HS-27A (cell line): ENCODE results near the gene NAPB.

Experiments
- DNase-seq: peaks from one replicate; pipeline ENCODE4 v3.0.0-alpha.2; 2012; ENCODE audit warnings: low read depth, missing footprints

NAPB gene

DNA sequence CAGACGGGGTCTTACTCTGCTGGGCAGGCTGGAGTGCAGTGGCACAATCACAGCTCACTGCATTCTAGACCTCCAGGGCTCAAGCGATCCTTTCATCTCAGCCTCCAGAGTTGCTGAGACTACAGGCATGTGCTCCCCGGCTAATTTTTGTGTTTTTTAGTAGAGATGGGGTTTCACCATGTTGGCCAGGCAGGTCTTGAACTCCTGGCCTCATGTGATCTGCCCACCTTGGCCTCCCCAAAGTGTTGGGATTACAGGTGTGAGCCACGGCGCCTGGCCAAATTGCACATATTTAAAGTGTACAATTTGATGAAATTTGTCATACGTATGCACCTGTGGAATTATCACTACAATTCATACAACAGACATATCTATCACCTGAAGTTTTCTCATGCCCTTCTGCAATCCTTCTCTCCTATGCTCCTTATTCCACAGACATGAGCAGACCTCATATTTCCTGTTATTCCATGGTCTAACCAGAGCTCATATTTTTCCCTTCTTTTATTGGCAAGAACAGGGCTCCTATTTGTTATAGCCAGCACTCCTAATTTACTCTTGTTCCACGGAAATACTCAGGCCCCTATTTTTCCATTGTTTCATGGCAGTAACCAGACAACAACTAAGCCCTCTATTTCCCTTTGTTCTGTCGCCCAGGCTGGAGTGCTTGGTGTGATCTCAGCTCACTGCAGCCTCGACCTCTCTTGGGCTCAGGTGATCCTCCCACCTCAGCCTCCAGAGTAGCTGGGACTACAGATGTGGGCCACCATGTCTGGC is 16.0 kb upstream of the NAPB start:
- DNase-seq = no peak

DNA sequence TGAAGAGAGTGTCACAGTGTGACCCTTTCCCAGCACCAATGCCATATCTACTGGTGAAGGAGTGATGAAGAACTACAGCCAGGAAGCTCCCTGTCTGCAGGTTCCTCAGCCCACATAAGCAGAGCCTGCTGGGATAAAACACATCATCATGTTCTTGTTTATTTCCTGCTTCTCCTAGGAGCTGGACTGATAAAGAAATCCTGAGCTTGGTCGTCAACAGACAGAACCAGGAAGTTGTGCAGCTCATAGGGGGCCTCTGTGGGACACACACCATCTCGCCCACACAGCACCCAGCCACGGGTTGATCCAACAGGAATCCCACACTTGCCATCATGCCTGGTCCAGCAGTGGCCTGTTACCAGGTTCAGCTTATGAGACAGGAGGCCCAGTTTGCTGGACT is 15.4 kb upstream of the NAPB start:
- DNase-seq = no peak

DNA sequence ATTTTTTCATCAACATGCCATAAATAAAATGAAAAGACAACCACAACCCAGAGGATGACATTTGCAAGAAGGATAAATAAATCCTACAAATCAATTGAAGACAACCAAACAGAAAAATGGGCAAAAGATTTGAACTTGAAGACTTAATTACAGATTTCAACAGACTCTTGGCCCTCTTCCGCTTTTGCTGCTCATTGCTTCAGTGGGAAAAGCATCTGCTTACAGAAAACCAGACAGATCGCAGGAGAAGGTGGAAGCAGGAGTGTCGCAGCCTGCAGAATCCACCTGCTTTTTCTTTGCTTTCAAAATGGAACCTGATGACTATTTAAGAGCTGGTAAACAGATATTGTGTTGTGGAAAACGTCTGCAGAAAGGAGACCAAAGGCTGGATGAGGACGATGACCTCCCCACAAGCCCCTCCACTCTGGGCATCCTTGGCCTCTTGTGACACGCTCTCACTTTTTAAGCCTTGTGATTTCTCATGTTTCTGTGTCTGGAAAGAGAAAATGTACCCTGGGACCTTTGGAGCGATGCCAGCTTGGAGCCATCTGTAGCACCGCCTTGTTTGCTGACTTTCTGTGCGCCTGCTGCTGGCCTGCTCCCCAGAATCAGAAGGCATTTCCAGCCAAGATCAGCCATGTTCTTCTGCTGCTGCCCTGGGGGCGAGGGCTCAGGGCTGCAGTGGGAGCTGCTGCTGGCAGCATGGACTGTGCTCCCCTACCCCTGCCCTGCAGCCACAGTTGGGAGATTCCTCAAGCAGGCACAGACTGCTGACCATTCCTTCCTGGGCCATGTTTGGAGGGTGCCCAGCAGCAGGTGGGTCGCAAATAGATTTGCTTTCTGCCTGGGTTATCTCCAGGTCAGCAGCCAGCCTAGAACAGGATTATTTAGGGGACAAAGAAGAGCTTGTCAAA is 14.6 kb upstream of the NAPB start:
- DNase-seq = no peak

DNA sequence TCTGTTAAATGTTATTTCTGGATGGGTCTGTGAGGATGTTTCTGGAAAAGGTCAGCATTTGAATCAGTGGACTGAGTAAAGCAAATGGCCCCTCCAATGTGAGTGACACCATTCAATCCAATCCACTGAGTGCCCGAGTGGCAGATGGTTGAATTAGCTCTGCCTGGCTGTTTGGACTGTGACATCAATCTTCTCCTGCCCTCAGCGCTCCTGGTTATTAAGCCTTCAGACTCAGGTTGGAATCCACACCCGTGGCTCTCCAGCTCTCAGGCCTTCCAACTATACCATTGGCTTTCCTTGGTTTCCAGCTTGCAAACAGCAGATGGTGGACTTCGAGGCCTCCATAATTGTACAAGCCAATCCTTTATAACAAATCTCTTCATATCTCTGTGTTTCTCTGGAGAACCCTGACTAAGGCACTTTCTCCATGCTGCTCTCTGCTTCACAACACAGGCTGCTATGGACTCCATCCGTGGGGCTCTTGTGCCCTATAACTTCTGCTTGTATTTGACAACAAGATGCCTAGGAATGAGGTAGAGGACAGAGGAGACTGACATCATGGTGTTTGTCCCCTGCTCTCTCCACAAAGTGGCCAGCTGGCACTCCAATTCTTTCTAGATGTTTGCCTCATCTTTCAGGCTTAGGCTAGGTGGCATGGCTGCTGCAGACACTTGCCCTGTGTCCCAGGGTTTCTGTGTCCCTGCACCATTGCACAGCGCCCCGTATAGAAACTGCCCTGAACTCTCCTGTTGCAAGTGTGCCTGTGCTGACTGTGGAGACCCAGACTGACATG is 13.4 kb upstream of the NAPB start:
- DNase-seq = no peak

DNA sequence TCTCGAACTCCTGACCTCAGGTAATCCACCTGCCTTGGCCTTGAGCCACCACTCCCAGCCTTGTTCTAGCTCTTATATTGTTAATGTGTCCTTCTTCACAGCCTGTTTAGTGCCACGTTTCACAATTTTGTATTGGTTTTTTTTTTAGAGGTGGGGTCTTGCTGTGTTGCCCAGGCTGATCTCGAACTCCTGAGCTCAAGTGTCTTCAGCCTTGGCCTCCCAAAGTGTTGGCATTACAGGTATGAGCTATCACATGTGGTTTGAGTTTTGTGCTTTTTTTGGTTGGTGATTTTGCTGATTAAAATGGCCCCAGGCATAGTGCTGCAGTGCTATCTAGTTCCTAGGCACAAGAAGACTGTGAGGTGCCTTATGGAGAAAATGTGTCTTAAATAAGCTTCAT is 12.3 kb upstream of the NAPB start:
- no peak for DNase-seq

DNA sequence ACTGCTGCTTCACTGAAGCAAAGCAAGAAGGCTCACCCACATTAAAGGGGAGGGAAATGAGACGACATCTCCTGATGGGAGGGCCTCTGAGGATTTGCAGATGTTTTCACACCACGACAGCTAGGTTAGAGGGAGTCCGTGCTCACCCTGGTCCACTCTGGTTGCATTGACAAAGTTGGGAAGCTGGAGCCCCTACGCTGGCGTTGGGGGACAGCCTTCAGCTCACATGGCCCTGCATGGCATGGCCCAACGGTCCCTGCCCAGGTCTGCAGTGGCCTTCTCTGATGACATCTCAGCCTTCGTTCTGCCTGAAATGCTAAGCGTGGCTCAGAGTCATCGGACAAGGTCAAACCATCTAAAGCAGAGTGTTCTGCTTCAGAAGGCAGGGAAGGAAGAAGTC is 3.8 kb upstream of the NAPB start:
- no peak for DNase-seq

DNA sequence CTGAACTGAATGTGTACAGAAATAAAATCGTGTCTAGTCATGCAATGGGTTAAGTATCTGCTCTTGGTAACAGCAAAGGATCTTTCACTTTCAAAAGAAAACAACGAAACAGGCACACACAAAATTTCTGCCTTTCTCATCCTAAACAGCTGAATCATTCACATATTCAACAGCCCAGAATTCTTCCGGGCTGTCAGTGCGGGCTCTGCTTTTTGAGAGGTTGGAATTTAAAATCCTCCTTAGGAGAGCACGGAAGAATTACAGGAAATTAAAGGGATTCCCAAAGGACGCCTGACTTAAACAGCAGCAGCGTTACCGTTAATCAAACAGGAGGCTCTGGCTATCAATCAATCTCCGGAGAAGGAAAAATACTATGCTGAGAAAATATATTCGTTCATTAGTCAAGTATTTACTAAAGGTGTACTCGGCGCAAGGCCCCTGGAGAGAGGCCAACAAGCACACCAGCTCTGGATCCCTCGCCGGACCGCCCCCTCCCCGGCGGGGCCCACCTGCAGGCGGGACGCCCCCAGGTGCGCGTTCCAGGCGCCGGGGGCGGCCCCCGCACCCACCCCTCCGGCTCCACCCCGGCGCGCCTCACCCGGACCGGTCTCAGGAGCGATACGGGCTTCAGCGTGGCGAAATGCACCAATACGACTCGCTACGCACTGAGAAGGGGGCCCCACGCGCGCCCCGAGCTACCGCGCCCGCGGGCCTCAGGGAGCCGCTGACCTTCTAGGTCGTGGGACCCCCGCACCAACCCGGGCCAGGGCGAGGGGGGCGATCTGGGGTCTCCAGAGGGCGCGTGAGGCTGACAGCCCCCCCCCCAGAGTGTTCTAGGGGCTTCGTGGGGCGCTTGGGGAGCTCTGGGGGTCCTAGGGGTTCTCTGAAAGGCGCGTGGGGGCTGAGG is 1.0 kb downstream of the NAPB start:
- peak; percentile 42 for DNase-seq

DNA sequence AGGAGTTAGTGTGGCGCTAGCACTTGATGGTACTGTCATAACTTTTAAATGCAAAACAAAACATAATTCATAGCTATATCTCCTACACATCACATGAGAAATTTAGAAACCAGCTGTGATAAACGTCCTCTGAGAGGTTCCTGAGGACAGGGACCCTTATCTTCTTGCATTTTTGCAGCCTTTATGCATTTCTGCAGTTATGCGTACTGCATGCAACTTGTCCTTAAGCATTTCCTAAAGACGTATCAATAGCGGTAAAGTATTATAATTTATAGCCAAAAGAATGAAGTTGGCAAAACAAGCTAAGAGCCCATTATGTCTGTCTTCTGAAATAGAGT is 1.7 kb downstream of the NAPB start:
- no peak for DNase-seq

DNA sequence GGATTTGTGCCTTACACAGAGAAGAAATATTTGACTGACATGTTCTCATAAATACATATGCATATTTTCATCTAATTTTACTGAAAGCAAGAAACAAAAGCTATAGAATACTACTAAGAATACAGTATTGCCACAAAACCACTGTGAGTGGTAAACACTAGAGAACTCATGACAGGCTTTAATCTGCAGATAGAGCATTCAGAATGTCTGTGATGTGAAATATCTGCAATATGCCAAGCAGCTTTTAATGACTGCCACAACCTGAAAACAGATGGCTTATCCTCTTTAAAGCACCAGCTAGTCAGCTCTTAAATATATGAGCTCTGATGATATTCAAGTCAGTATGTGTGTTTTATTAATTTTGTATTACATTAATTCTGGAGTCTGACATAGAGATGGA is 3.4 kb downstream of the NAPB start:
- DNase-seq = no peak

DNA sequence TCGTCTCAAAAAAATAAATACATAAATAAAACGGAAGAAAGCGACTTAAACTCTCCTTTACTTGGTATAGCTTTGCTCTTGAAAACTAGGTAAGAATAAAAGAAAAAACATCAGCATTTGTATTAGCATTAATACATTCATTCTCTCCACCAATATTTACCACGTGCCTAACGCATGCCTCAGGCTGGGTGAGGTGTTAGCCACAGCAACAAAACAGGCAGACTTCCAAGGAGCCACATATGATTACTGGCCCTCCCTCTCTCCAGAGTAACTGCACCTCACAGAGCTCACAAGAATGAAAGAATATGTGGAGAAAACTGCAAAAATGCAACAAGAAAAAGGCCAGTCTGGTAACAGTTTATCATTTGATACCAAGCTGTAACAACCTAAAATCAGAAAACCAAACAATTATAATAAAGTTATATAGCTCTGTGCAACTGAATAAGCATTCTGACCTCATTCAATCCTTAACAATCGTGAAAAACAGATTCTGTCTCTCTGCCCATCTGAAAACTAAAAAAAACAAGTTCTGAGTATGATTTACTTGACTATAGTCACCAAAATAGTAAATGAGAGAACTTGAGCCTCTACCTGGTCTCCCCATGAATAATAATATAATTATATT is 5.2 kb downstream of the NAPB start:
- DNase-seq = no peak

DNA sequence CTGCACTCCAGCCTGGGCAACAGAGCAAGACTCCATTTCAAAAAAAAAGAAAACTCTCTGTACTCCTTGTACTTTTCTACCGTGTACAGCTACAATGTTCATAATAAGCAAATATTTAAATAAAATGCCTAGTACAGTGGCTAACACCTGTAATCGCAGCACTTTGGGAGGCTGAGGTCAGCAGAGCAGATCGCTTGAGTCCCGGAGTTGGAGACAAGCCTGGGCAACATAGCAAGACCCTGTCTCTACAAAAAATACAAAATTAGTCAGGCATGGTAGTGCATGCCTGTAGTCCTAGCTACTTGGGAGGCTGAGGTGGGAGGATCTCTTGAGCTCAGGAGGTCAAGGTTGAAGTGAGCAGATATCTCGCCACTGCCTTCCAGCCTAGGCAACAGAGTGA is 5.7 kb downstream of the NAPB start:
- no peak for DNase-seq

DNA sequence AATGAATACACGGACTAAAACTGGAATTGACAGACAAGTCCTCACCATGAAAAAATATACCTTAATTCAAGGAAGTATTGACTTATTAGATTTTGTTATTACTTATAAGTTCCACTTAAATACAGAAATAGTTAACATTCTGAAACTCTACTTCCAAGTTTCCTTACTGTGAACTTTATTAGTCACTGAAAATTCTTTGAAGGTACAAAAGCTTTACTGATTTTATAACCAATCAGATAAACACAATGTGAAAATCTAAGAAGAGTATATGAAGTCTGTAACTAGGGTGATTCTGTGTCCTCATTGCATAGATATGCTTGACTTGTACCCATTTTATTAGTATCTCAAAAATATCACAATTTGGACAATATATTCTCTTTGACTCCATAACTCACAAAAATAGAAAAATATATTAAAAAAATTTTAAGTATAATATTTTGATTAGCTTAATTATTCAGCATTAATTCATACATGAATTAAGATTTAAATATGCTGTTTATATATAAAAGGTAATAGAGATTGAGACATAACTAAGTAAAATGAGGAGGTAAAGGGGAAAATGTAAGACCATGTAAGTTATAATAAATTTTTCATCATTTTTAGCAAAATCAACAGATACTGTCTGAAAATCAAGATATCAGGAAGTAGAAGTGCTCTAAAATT is 6.6 kb downstream of the NAPB start:
- no peak for DNase-seq

DNA sequence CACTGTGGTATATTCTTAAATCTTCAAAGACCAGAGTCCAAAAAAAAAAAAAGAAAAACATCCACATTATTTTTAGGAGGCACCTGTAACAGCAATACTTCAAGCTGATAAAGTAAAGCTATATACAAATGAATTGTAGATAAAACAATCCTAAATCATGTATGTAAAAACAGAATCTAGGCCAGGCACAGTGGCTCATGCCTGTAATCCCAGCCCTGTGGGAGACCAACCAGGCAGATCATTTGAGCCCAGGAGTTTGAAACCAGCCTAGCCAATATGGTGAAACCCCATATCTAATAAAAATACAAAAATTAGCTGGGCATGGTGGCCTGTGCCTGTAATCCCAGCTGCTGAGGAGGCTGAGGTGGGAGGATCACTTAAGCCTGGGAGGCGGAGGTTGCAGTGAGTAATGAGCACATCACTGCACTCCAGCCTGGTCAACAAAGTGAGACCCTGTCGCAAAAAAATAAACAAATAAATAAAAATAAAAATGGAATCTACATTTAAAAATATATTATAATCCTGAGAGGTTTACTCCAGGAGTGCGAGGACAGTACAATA is 7.3 kb downstream of the NAPB start:
- no peak for DNase-seq

DNA sequence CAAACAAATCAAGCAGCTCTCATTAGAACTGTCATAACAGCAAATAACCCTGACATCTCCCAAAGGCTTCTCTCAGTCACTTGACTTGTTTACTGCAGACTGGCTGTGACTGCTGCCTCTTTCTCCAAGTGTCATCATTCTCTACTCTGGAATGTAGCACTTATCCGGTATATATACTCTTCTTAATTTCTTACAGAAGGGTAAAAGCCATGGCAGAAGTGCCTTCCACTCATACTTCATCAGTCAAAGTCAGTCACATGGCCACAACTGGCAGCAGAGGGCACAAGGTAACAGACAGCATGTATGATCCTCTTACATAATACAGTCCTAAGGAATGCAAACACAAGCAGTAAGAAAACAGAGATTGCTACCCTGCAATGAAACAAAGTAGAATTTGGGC is 9.3 kb downstream of the NAPB start:
- DNase-seq = no peak

DNA sequence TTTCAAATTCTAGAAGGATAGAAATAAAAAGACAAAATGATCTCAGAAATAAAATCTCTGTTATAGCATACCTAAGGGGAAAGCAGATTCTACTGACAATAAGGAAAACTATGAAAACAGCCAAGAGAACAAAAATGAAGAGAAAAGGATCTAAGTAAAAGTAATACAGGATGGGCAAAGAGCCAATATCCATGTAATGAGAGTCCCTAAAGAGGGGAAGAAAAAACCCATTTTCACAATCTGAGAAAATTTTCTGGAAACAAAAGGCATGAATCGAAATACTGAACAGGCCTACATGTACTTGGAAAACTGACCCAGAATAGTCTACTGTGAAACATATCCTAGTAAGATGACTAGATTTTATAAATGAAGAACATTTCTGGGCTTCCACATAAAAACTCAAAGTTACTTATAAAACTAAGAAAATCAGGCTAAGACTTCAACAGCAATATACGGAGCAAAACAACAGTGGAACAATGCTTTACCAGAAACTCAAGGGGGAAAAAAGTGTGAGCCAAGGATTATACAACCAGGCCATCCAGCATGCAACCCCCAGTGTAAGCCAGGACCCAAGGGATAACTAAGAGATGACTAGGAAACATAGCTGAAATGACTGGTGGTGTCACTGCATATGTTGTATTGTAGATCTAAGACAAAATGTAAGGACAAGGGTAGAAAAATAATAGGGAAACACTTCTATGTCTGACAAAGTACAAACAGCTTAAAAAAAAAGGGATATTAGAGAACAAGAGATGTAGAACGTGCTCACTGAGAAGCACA is 10.2 kb downstream of the NAPB start:
- DNase-seq = no peak

DNA sequence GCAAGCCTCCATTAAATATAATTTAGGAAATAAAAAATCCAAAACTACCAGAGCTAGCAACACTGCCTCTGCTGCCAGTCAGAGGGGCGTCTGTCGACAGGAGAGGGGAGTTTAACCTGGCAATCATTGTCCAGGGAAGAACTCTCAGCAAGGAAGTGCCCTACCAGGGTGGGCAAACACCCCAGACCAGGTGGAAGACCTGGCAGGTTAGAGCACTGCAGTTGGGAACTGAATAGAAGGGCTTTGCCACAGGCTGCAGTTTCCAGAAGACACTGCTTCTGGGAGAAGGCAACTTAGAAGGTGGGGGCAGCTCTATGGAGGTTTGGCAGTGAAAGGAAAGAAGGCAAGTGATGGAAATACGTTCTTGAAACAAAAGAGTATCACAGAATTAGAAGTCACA is 11.5 kb downstream of the NAPB start:
- DNase-seq = no peak

DNA sequence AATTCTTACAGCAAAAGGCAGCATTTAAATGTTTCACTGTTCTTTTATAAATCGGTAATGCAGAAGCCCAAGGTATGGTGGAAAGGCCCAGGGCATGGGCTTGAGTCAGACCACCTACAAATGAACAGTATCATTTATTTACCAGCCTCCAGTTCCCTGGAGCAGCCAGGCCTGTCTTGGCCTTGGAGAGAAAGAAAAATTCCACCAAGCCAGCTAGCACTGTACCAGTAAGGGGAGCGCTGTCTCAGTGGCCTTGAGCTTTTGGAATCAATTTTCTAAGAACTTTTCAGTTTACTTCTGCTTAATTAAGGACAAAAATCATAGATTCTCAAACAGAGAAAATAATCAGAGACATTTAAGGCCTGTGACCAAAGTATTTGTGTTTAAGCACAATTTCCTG is 12.3 kb downstream of the NAPB start:
- DNase-seq = no peak

DNA sequence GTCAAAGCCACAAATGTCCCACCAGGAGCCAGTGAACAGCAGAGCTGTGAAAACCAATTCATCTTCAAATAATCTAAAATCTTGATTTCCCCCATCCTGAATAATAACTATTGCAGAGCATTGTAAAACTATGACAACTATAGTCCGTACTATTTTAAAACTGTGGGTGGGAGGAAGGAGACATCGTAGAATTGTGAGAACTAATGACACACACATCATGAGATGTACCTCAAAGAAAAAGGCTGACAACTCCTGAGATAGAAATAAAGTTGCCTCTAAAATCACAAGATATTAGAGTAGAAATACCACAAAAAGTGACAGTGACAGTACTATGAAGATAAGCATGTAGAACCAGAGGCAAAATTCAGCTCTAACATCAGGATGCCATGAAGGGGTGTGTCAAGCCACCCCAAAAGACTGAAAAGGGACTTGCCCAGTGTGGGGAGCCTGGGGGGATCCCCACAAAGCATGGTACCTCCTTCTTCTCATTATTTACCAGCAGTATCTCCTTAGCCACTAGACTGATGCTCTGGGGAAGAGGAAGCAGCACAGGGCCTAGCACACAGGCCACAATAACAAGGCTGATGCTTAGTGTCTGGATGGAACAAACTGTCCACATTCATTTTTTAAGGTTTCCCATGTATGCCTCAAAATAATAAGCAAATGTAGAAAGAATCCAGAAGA is 13.4 kb downstream of the NAPB start:
- DNase-seq = no peak

DNA sequence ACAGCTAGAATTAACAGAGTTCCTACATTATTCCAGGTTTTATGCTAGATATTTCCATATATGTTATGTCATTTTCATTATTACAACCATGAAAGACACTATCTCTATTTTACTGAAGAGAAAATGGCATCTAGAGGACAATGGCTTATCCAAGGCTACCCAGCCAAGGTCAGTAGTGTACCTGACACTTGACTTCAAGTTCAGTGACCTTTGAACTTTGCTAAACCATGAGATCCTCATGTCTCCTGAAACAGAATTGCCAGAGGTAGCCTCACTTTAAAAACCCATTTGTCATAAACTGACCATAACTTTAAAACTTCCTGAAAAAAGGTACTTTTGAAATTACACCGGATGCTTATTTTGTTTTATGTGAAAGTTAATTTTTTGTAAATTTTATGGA is 14.4 kb downstream of the NAPB start:
- no peak for DNase-seq
